Smooth muscle cell (in vitro differentiated cells): ENCODE results near the gene CFAP20DC. TPM values are rescaled to one million over a fixed set of nuclear protein-coding genes. Genes with fewer than 3 reads are reported as not detected.

Experiments used
- DNase-seq: peaks from one replicate; lab custom pipeline; 2025; ENCODE audit not compliant: unreplicated experiment; lab: John Stamatoyannopoulos, UW
- H2AFZ ChIP-seq: fragments of 200-600 bp; sonication (generic); 2 replicates; pipeline ENCODE4 v1.6.0; 2016; ENCODE audit warnings: antibody characterized with exemption, low read depth, mild to moderate bottlenecking
- H3F3A ChIP-seq: fragments of 200-600 bp; sonication (generic); 2 replicates; pipeline ENCODE4 v1.6.0; 2017; ENCODE audit warnings: antibody characterized with exemption, low read depth
- H3K27ac ChIP-seq: fragments of 200-600 bp; sonication (generic); 2 replicates; pipeline ENCODE4 v1.5.1; 2016; ENCODE audit warnings: low read depth, mild to moderate bottlenecking
- H3K27me3 ChIP-seq: fragments of 200-600 bp; sonication (generic); 2 replicates; pipeline ENCODE4 v1.6.1; 2016; ENCODE audit warnings: low read depth, mild to moderate bottlenecking
- H3K36me3 ChIP-seq: fragments of 200-600 bp; sonication (generic); 2 replicates; pipeline ENCODE4 v1.5.1; 2016; ENCODE audit warnings: low read depth
- H3K4me1 ChIP-seq: fragments of 200-600 bp; sonication (generic); 2 replicates; pipeline ENCODE4 v1.5.1; 2016; ENCODE audit warnings: low read depth
- H3K4me2 ChIP-seq: fragments of 200-600 bp; sonication (generic); 2 replicates; pipeline ENCODE4 v1.6.0; 2016; ENCODE audit warnings: mild to moderate bottlenecking
- H3K4me3 ChIP-seq: fragments of 200-600 bp; sonication (generic); 2 replicates; pipeline ENCODE4 v1.5.1; 2016; ENCODE audit warnings: mild to moderate bottlenecking
- H3K79me2 ChIP-seq: fragments of 200-600 bp; sonication (generic); 2 replicates; pipeline ENCODE4 v1.6.0; 2016; ENCODE audit warnings: low read depth, mild to moderate bottlenecking
- H3K9ac ChIP-seq: fragments of 200-600 bp; sonication (generic); 2 replicates; pipeline ENCODE4 v1.6.0; 2016; ENCODE audit warnings: low read depth
- H3K9me3 ChIP-seq: fragments of 200-600 bp; sonication (generic); replicated peaks from 2 replicates; pipeline ENCODE4 v1.5.1; 2016; ENCODE audit warnings: low read depth
- H4K20me1 ChIP-seq: fragments of 200-600 bp; sonication (generic); 2 replicates; pipeline ENCODE4 v1.6.0; 2016; ENCODE audit warnings: low read depth
- CTCF ChIP-seq: fragments of 200-600 bp; sonication (generic); IDR thresholded peaks from 2 replicates; pipeline ENCODE4 v1.5.1; 2017; ENCODE audit warnings: borderline replicate concordance, mild to moderate bottlenecking, antibody characterized with exemption; ENCODE audit not compliant: insufficient read depth, poor library complexity, severe bottlenecking
- WGBS: methylation state at CpG from one replicate; pipeline ENCODE4 v1.1.7; 2016; ENCODE audit warnings: low lambda C conversion rate; 5-methylcytosine and 5-hydroxymethylcytosine counted together
- polyA plus RNA-seq: library from polyadenylated mRNA; unstranded; fragments of >200 nt; fragmentation: Nextera tagmentation; extraction: Ambion mirVana; gene quantifications from 2 replicates; pipeline ENCODE4 v1.2.1, GENCODE V29; 2016
- total RNA-seq: library from RNA; depleted of rRNA; stranded (reverse); fragments of >200 nt; gene quantifications from 2 replicates; pipeline ENCODE4 v1.2.3, GENCODE V29; 2014

Gene CFAP20DC
- total and polyA plus RNA-seq, 2 experiments from 2014 or later: 7.9 to 11.6 TPM

- TF ChIP-seq CTCF: no peak
- peak overlapping the region; percentile 45 for H3K4me2 ChIP-seq
- no peaks in the 10 kb centered on the region for H3K4me1 ChIP-seq
- no peak overlapping the region for H3K27ac ChIP-seq
- no peaks in the 10 kb centered on the region for H4K20me1 ChIP-seq
- no peak overlapping the region for H3K9ac ChIP-seq
- H3K27me3 ChIP-seq: no peaks in the 10 kb centered on the region
- no peak overlapping the region for H3K4me3 ChIP-seq
- no peaks in the 10 kb centered on the region for H3F3A ChIP-seq
- no peaks in the 10 kb centered on the region for H3K79me2 ChIP-seq
- peak overlapping the region; percentile 4 for H2AFZ ChIP-seq
- no peaks in the 10 kb centered on the region for H3K36me3 ChIP-seq
- no peaks in the 10 kb centered on the region for H3K9me3 ChIP-seq
- no peak for DNase-seq
- 29% methylated on average over 2 of the region's 2 CpGs for WGBS
Measured at GRCh38 chr3:59069838-59070237, 20.0 kb upstream of the CFAP20DC start.

GRCh38 chr3:59065240-59065639 is 15.4 kb upstream of the CFAP20DC start:
- no peak for TF ChIP-seq CTCF

GRCh38 chr3:59064728-59065127 is 14.9 kb upstream of the CFAP20DC start:
- Histone ChIP-seq H3K4me1 (no peaks in the 10 kb centered on the region), H3K27me3 (no peaks in the 10 kb centered on the region), H3K9me3 (no peaks in the 10 kb centered on the region)

More at GRCh38 chr3:59065240-59065639, 15.4 kb upstream of the CFAP20DC start:
- Histone ChIP-seq H2AFZ (no peak overlapping the region), H3K4me2 (no peak overlapping the region), H3K79me2 (no peaks in the 10 kb centered on the region), H3K4me3 (no peak overlapping the region), H3K27ac (no peak overlapping the region), H3K4me1 (no peaks in the 10 kb centered on the region), H3F3A (no peaks in the 10 kb centered on the region), H3K9ac (no peak overlapping the region), H4K20me1 (no peaks in the 10 kb centered on the region), H3K27me3 (no peaks in the 10 kb centered on the region), H3K36me3 (no peaks in the 10 kb centered on the region), H3K9me3 (no peaks in the 10 kb centered on the region)
- no peak for DNase-seq
- WGBS: 91% methylated on average over 7 of the region's 7 CpGs

More at GRCh38 chr3:59064728-59065127, 14.9 kb upstream of the CFAP20DC start:
- H4K20me1 ChIP-seq: no peaks in the 10 kb centered on the region
- 83% methylated on average over 3 of the region's 3 CpGs for WGBS
- DNase-seq: no peak
- no peak for TF ChIP-seq CTCF
- no peak overlapping the region for H3K9ac ChIP-seq
- H3K4me2 ChIP-seq: no peak overlapping the region
- H3K4me3 ChIP-seq: no peak overlapping the region
- no peaks in the 10 kb centered on the region for H3K79me2 ChIP-seq
- no peaks in the 10 kb centered on the region for H3K36me3 ChIP-seq
- H2AFZ ChIP-seq: no peak overlapping the region
- H3F3A ChIP-seq: no peaks in the 10 kb centered on the region
- no peak overlapping the region for H3K27ac ChIP-seq
